ENCODE data around the gene ZNF212. TPM values are rescaled to one million over a fixed set of nuclear protein-coding genes. Genes with fewer than 3 reads are reported as not detected.

The ZNF212 gene
- total RNA-seq, 1 experiment from 2014 or later, result 9.7 TPM

- no peaks in the 10 kb centered on the region for H3K27me3 ChIP-seq (ENCODE audit: low read length)
- no TSS peak for BruUV-seq (replicated peaks)
- TF ChIP-seq EZH2phosphoT487 (IDR thresholded peaks at IDR 0.05; ENCODE audit: borderline replicate concordance, low read length) (no peak), CTCF (conservative IDR thresholded peaks at IDR 0.05; ENCODE audit: low read depth, low read length) (no peak), EZH2 (IDR thresholded peaks at IDR 0.05; ENCODE audit: low read length, unreplicated experiment) (no peak)
- no peaks in the 10 kb centered on the region for H4K20me1 ChIP-seq (ENCODE audit: low read length)
- H3K79me2 ChIP-seq (ENCODE audit: low read length), result peaks cover 36% of the 10 kb centered on the region
- H3K9ac ChIP-seq (ENCODE audit: low read length), result peak overlapping the region; percentile 85
- CTCF ChIA-PET, result no interaction called here
- H3K4me2 ChIP-seq (ENCODE audit: low read length), result peak overlapping the region; percentile 73
- peaks cover 13% of the 10 kb centered on the region for H3K36me3 ChIP-seq (ENCODE audit: low read depth, low read length)
- DNase-seq (peak; percentile 96), ATAC-seq (peak; percentile 42)
- H3K9me3 ChIP-seq (ENCODE audit: low read length), result peaks cover 8% of the 10 kb centered on the region; the same call in 1 of the 2 replicates
- POLR2A ChIA-PET (ENCODE audit: unreplicated experiment), result no interaction called here
- peaks cover 5% of the 10 kb centered on the region for H3F3A ChIP-seq (ENCODE audit: low read length, unreplicated experiment)
- H2AFZ ChIP-seq (ENCODE audit: low read length), result no peak overlapping the region
- peaks cover 47% of the 10 kb centered on the region for H3K4me1 ChIP-seq (ENCODE audit: insufficient read depth, low read length)
- H3K9me2 ChIP-seq (replicated peaks; ENCODE audit: low read length), result no peaks in the 10 kb centered on the region
- peak overlapping the region; percentile 92 for H3K27ac ChIP-seq (ENCODE audit: low read length)
- peak overlapping the region; percentile 32; the same call in 1 of the 2 replicates for H3K4me3 ChIP-seq (ENCODE audit: low read length)
- intact Hi-C loops (cut with micrococcal nuclease), result loop anchor here (2.0 kb wide), 1 partner anchor 39 kb away; no protein-coding TSS in a partner anchor
These were observed 1.4 kb upstream of the ZNF212 start for GRCh38 chr7:149238051-149238450.

- Histone ChIP-seq H3K36me3 (ENCODE audit: low read depth, low read length) (peaks cover 13% of the 10 kb centered on the region), H3K4me3 (ENCODE audit: low read length) (peak overlapping the region; percentile 94), H3K79me2 (ENCODE audit: low read length) (peaks cover 56% of the 10 kb centered on the region), H3F3A (ENCODE audit: low read length, unreplicated experiment) (no peaks in the 10 kb centered on the region), H3K9me3 (ENCODE audit: low read length) (peaks cover 8% of the 10 kb centered on the region; the same call in 1 of the 2 replicates), H3K27ac (ENCODE audit: low read length) (no peak overlapping the region), H4K20me1 (ENCODE audit: low read length) (no peaks in the 10 kb centered on the region), H3K4me1 (ENCODE audit: insufficient read depth, low read length) (peaks cover 29% of the 10 kb centered on the region), H3K9ac (ENCODE audit: low read length) (peak overlapping the region; percentile 85), H2AFZ (ENCODE audit: low read length) (no peak overlapping the region), H3K27me3 (ENCODE audit: low read length) (no peaks in the 10 kb centered on the region), H3K4me2 (ENCODE audit: low read length) (peak overlapping the region; percentile 91), H3K9me2 (replicated peaks; ENCODE audit: low read length) (no peaks in the 10 kb centered on the region)
- ChIA-PET CTCF (interaction anchor here (0.7 to 1.1 kb wide), 2 partner anchors 46 to 74 kb away, joined by 3 read pairs; partner anchors contain the start of gene ZNF282), POLR2A (ENCODE audit: unreplicated experiment) (interaction anchor here (0.6 to 0.7 kb wide), 2 partner anchors 41 to 356 kb away, joined by 4 read pairs; no protein-coding TSS in a partner anchor)
- TSS peak; percentile 58 for BruUV-seq (replicated peaks)
- ATAC-seq (no peak), DNase-seq (no peak)
- no peak for TF ChIP-seq CTCF (conservative IDR thresholded peaks at IDR 0.05; ENCODE audit: low read depth, low read length)
- no peak for TF ChIP-seq EZH2phosphoT487 (IDR thresholded peaks at IDR 0.05; ENCODE audit: borderline replicate concordance, low read length)
- TF ChIP-seq EZH2 (IDR thresholded peaks at IDR 0.05; ENCODE audit: low read length, unreplicated experiment), result no peak
- intact Hi-C loops (cut with micrococcal nuclease), result no loop called here
These were observed 1.2 kb downstream of the ZNF212 start for GRCh38 chr7:149240637-149241036.

GRCh38 chr7:149241696-149242095 lies 2.2 kb downstream of the ZNF212 start:
- DNase-seq (no peak), ATAC-seq (no peak)
- H3K9me3 ChIP-seq (ENCODE audit: low read length), result peaks cover 8% of the 10 kb centered on the region; the same call in 1 of the 2 replicates
- H3K36me3 ChIP-seq (ENCODE audit: low read depth, low read length), result peaks cover 13% of the 10 kb centered on the region
- no peaks in the 10 kb centered on the region for H4K20me1 ChIP-seq (ENCODE audit: low read length)
- TF ChIP-seq EZH2phosphoT487 (IDR thresholded peaks at IDR 0.05; ENCODE audit: borderline replicate concordance, low read length), result no peak
- TF ChIP-seq CTCF (conservative IDR thresholded peaks at IDR 0.05; ENCODE audit: low read depth, low read length), result no peak
- no peak for TF ChIP-seq EZH2 (IDR thresholded peaks at IDR 0.05; ENCODE audit: low read length, unreplicated experiment)
- peaks cover 29% of the 10 kb centered on the region for H3K4me1 ChIP-seq (ENCODE audit: insufficient read depth, low read length)
- H3K27ac ChIP-seq (ENCODE audit: low read length), result no peak overlapping the region
- no peak overlapping the region for H3K4me2 ChIP-seq (ENCODE audit: low read length)
- peaks cover 67% of the 10 kb centered on the region for H3K79me2 ChIP-seq (ENCODE audit: low read length)
- ChIA-PET POLR2A (ENCODE audit: unreplicated experiment) (no interaction called here), CTCF (no interaction called here)
- intact Hi-C loops (cut with micrococcal nuclease), result no loop called here
- no peak overlapping the region for H2AFZ ChIP-seq (ENCODE audit: low read length)
- no TSS peak for BruUV-seq (replicated peaks)
- no peak overlapping the region for H3K4me3 ChIP-seq (ENCODE audit: low read length)
- no peaks in the 10 kb centered on the region for H3K27me3 ChIP-seq (ENCODE audit: low read length)
- no peaks in the 10 kb centered on the region for H3K9me2 ChIP-seq (replicated peaks; ENCODE audit: low read length)
- no peaks in the 10 kb centered on the region for H3F3A ChIP-seq (ENCODE audit: low read length, unreplicated experiment)
- H3K9ac ChIP-seq (ENCODE audit: low read length), result no peak overlapping the region

All from PC-3 (cell line).